GM23248 (cell line): Measurements from ENCODE around the gene ALOXE3.

ENCODE experiments used
- EZH2 ChIP-seq: fragments of 200-600 bp; sonication (generic); IDR thresholded peaks from 2 replicates; pipeline ENCODE4 v1.6.1; 2018; ENCODE audit warnings: antibody characterized with exemption, mild to moderate bottlenecking; ENCODE audit not compliant: insufficient read depth, poor library complexity, severe bottlenecking
- EZH2phosphoT487 ChIP-seq: fragments of 200-600 bp; sonication (generic); IDR thresholded peaks from 2 replicates; pipeline ENCODE4 v1.6.1; 2018; ENCODE audit warnings: antibody characterized with exemption, moderate library complexity, mild to moderate bottlenecking, low read depth; ENCODE audit not compliant: insufficient read depth

- TF ChIP-seq EZH2 = no peak
- TF ChIP-seq EZH2phosphoT487 = no peak
Observed at GRCh38 chr17:8076502-8077266, 41.6 kb downstream of the ALOXE3 start.
